SK-MEL-5 (cell line): ENCODE results near the gene TLR7. TPM values are rescaled to one million over a fixed set of nuclear protein-coding genes. Genes with fewer than 3 reads are reported as not detected.

Experiments
- DNase-seq: peaks from one replicate; pipeline ENCODE4 v3.0.0-alpha.2; 2016; ENCODE audit warnings: low read depth, low spot score
- in situ Hi-C: cut with HindIII; loops from 2 replicates; pipeline ENCODE4 v1.10.0; 2016; ENCODE audit warnings: low sequenced_read_pairs, high pct_unique_total_duplicates, low pct_unique_long_range_greater_than_20kb
- total RNA-seq: library from RNA; depleted of rRNA; stranded (reverse); fragments of >200 nt; shearing (Covaris generic); gene quantifications from 2 replicates; pipeline ENCODE4 v1.2.3, GENCODE V29; 2014

The TLR7 gene
- total RNA-seq, 1 experiment from 2014 or later: not detected

GRCh38 chrX:12885508-12885907, 18.6 kb downstream of the TLR7 start:
- no peak for DNase-seq
- in situ Hi-C loops: no loop called here

GRCh38 chrX:12886545-12886944, 19.7 kb downstream of the TLR7 start:
- DNase-seq: no peak
- in situ Hi-C loops: no loop called here

- in situ Hi-C loops: no loop called here
- no peak for DNase-seq
Measured at GRCh38 chrX:12887141-12887540, 20.3 kb downstream of the TLR7 start.

- in situ Hi-C loops: no loop called here
- DNase-seq: no peak
Measured at GRCh38 chrX:12887767-12888166, 20.9 kb downstream of the TLR7 start.

GRCh38 chrX:12890467-12890866, 23.6 kb downstream of the TLR7 start:
- no peak for DNase-seq
- in situ Hi-C loops: no loop called here

GRCh38 chrX:12891171-12891570, 24.3 kb downstream of the TLR7 start:
- in situ Hi-C loops: no loop called here
- no peak for DNase-seq

GRCh38 chrX:12891915-12892506, 25.1 kb downstream of the TLR7 start:
- in situ Hi-C loops: no loop called here
- no peak for DNase-seq

- in situ Hi-C loops: no loop called here
Measured at GRCh38 chrX:12892716-12893115, 25.8 kb downstream of the TLR7 start.

GRCh38 chrX:12894074-12895030, 27.5 kb downstream of the TLR7 start:
- peak; percentile 54 for DNase-seq
- in situ Hi-C loops: no loop called here

More at GRCh38 chrX:12892716-12893115, 25.8 kb downstream of the TLR7 start:
- no peak for DNase-seq

- DNase-seq: no peak
- in situ Hi-C loops: no loop called here
Measured at GRCh38 chrX:12895866-12896265, 29.0 kb downstream of the TLR7 start.

GRCh38 chrX:12896935-12897334, 30.1 kb downstream of the TLR7 start:
- no peak for DNase-seq
- in situ Hi-C loops: no loop called here

- DNase-seq: no peak
- in situ Hi-C loops: no loop called here
Measured at GRCh38 chrX:12898073-12898472, 31.2 kb downstream of the TLR7 start.

- in situ Hi-C loops: no loop called here
- DNase-seq: no peak
Measured at GRCh38 chrX:12899506-12899905, 32.6 kb downstream of the TLR7 start.

- peak; percentile 57 for DNase-seq
- in situ Hi-C loops: no loop called here
Measured at GRCh38 chrX:12901486-12901885, 34.6 kb downstream of the TLR7 start.

- no peak for DNase-seq
- in situ Hi-C loops: no loop called here
Measured at GRCh38 chrX:12903646-12904045, 36.8 kb downstream of the TLR7 start.

- in situ Hi-C loops: no loop called here
- no peak for DNase-seq
Measured at GRCh38 chrX:12906046-12906761, 39.3 kb downstream of the TLR7 start, which contains the start of gene TLR8. Gene TLR8, plus strand, starts transcription at chrX:12906620. Its CDS starts 87 bp downstream, at chrX:12906707.

GRCh38 chrX:12910423-12911121, 43.7 kb downstream of the TLR7 start:
- in situ Hi-C loops: no loop called here
- DNase-seq: no peak

- DNase-seq: no peak
- in situ Hi-C loops: no loop called here
Measured at GRCh38 chrX:12911122-12911470, 44.2 kb downstream of the TLR7 start.
